Adrenal gland (tissue), 5 donors: ENCODE data around the gene LTC4S.

Experiments used
- CTCF ChIP-seq, 6 experiments: fragments of 450-650 bp in 4 of 6; fragments of 200-600 bp in 2 of 6; sonication (generic) in 1 of 6; IDR thresholded peaks; 1 replicate in 5 of 6; 2 replicates in 1 of 6; pipeline versions ENCODE4 v1.5.1 to v1.8.0; 2016 to 2021; ENCODE audit warnings: antibody characterized with exemption in 6 of 6, mild to moderate bottlenecking in 2 of 6, moderate library complexity in 1 of 6
- POLR2A ChIP-seq, 2 donors: fragments of 450-650 bp; IDR thresholded peaks; one replicate each; pipeline ENCODE4 v1.6.1; 2017; ENCODE audit warnings: antibody characterized with exemption in 2 of 2, mild to moderate bottlenecking in 2 of 2, moderate library complexity in 1 of 2
- donor health status: DM: no; HTN: no; CAD: no.

GRCh38 chr5:179798144-179798770 lies 4.5 kb downstream of the LTC4S start:
- TF ChIP-seq CTCF (IDR thresholded peaks at IDR 0.05) = no peak
- TF ChIP-seq POLR2A (IDR thresholded peaks at IDR 0.05) = no peak
